Epidermal melanocyte (primary cell): Measurements from ENCODE around the gene FHOD3.

Source experiments
- DNase-seq: peaks from one replicate; pipeline ENCODE4 v3.0.0; 2011; ENCODE audit warnings: low spot score; ENCODE audit not compliant: insufficient read length

FHOD3 gene

GRCh38 chr18:36465970-36466369 lies 168.5 kb downstream of the FHOD3 start:
- DNase-seq: no peak

GRCh38 chr18:36467614-36468013 lies 170.1 kb downstream of the FHOD3 start:
- no peak for DNase-seq

DNA sequence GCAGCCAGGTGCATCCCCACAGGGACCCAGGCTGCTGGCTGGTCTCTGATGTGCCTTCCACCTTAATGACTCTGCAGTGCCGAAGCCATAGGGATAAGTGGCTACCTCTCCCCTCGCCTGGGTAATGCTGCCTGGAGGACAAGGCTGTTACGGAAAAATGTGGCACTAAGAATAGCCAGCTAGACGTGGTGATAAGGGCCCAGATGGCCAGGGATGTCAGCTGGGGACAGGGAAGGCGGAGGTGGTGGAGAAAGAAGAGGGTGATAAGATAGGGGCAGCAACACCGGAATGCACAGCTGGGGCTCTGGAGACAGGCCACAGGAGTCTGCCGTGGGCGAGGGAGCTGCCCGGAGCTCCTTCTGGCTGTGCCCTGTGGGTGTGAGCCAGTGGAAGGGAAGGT lies 170.6 kb downstream of the FHOD3 start:
- DNase-seq: no peak

DNA sequence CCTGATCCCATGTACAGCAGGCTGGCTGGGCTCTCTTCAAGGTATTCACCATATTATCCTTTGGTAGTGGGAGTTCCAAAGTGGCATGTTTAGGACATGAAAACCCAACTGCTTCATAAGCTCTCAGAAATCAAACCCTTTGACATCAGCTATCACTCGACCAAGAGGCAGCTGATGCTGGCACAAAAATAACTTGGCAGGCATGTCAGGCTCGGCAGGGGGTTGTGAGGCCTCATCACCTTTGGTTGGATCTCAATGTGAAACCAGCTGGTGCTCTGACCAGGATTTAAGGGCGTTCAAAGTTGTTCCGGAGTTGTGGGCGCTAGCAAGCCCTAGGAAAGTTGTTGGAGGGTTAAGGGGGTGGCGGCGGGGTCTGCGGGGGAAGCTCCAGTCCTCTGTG lies 171.9 kb downstream of the FHOD3 start:
- no peak for DNase-seq

- no peak for DNase-seq
Measured at GRCh38 chr18:36470896-36471295, 173.4 kb downstream of the FHOD3 start.

- no peak for DNase-seq
Measured at GRCh38 chr18:36471393-36471792, 173.9 kb downstream of the FHOD3 start.

DNA sequence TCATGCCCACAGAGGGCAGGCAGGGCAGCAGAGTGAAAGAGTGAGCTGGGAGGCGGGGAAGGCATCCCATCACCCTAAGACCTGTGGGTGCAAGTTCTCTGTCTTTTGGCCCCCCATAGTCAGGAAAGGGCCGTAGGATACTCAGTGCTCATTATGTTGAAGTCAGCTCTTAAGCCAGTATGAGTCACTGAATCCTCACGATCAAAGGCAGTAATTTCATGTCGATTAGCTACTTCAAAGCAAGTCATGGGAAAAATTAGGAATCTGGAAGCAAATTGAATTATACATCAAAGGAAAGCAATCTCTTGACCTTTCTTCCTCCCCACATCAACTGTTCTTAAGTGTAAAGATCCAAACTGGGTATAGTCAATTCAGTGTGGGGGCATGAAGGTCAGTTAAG lies 178.9 kb downstream of the FHOD3 start:
- no peak for DNase-seq

- DNase-seq: no peak
Measured at GRCh38 chr18:36477776-36478175, 180.3 kb downstream of the FHOD3 start.

GRCh38 chr18:36481201-36481657 lies 183.7 kb downstream of the FHOD3 start:
- DNase-seq: no peak

DNA sequence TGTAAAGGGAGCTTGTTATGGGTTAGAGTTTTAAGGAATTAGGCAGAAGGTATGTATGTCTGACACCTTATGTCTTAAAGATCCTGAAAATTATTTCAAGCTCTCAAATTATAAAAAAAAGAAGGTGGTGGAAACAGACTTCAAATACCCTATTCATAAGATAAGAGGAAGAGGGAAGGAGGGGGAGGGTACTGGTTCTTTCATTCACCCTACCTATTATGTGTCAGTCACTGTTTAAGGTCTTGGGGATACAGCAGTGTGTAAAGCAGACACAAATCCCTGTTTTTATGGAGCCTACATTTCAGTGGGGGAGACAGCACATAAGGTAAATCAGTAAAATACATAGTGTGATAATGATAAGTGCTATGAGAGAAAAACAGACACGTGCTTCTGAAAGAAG lies 184.4 kb downstream of the FHOD3 start:
- DNase-seq: no peak

DNA sequence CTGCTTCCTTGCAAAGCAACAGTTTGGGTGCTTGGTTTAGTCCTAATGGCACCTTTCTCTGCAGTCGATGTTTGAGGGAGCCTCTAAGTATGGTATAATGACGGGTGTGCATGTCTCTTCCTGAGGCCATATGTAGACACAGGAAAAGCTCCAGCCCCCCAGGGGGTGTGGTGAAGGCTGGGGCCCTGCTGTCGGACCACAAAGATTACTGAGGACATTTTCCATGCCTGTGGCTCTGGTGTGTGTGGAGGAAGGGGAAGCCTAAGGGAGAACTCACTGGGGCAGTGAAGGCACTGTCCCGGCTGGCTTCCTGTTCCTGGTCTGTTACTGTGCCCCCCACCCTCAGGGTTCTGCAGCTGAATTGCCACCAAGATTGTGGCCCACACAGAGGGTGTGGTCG lies 187.1 kb downstream of the FHOD3 start:
- DNase-seq: no peak

DNA sequence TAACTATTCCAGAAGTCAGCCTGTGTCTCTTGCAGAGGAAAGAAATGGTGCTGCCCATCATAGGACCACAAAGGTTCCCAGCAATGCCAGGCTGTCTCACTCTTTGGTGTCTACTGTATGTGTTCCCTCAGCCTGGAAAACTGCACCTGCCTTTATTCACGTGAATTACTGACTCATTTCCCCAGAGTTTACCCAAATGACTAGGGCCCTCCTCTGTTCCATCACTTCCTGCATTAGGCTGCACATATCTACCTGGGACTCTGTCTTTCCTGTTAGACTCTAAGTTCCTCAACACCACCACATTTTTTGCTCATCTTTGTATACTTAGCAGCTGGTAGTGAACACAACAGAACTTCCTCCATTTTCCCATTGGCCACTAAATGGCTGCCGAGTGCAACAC lies 188.3 kb downstream of the FHOD3 start:
- no peak for DNase-seq

DNA sequence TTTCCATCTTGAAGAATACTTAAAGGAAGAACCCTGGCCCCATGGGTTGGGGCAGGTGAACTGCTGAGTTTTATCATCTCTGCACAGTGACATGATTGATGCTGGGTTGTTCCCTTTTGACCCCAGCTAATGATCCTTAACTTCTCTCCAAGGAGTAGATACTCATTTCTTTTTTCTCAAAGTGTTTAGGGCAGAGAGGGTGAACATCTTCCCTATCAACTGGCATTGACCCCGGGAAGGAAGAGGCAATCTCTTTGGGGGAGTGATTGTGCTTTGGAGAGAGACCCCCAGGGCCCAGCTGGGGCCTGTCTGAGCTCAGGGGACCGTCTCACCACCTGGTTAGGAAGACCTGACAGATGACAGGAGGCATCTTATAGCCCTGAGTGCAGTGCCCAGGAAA lies 190.6 kb downstream of the FHOD3 start:
- DNase-seq: no peak

DNA sequence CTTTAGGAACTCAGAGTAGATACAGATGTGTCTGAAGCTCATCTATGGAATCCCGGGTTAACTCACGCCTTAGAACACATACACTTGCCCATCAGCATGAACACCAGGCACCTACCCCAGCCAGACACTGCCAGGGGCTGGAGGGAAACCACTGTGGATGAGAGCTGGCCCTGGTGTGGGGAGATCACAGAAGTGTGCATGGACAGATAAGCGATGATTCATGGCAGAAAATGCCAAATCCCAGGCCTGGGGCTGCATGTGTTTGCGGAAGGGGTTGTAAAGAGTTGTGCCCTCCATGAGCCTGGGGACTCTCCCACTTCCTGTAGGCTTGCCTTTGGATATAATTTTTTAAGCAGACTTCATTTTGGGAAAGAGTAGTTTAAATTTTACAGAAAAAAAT lies 193.4 kb downstream of the FHOD3 start:
- DNase-seq: no peak

DNA sequence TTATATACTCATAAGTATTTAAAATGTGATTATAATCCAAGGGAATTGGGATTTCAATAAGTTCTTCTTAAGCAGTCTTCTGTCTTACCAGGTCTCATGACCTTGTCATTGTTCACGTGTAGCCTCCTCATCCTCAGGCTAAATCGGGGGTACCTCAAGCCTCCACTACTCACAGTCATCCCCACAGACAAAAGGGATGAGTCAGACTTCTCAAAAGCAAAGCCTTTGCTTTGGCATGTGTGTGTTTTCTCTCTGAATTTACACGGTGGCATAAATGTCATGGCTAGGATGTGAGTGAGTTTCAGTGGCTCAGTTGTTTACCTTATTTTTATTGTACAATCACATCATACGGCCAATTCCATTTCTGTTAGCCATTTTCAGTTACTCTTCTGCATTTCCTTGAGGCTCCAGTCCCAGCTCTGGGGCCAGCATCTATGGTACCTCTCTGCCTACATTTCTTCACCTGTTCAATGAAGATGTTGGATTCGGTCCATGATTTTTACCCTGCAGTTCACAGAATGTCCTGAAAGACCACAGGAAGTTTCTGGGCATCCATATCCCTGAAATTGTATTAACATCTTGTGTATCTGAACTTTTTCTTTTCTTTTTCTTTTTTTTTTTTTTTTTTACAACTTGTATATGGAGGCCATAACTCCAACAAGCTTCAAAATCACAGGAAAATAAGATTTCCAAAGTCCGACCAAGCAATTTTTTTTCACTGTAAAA lies 195.3 kb downstream of the FHOD3 start:
- DNase-seq: no peak

DNA sequence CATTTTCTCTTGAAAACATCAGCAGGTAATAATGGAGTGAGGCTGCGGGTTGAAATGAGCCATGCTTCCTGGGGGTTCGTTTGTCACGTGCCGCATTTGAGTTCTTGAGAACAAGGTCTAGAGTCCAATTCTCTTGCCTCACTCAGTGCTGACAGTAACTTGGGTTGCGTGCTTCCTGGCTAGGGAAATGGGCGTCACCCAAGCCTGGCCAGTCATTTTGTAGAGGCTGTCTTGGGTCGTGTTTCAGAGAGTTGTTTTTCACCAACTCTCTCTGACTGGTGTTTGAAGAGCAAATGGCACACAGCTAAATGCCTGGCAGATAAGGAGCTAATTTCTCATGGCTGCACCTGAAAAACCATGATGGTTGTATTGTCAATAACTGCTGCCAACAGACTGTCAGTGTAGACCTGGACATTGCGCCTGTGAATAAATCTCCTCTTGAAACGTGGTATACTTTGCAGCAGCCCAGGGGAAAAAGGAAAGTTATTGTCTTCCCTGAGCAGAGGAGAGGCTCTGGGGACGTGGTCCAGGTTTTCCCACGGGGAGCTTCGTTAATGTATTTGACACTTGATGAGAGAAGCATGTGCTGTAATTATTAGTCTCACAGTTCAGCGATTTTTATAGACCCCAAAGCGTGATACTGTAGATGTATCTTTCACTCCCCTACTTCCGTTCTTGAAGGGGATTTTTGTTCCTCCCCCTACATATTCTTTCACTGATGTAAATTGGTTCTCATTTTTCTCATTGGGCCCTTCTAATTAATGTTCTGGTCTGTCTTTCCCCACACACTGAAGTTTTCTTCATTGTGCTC lies 196.0 kb downstream of the FHOD3 start:
- no peak for DNase-seq

- DNase-seq: no peak
Measured at GRCh38 chr18:36494160-36494437, 196.6 kb downstream of the FHOD3 start.

DNA sequence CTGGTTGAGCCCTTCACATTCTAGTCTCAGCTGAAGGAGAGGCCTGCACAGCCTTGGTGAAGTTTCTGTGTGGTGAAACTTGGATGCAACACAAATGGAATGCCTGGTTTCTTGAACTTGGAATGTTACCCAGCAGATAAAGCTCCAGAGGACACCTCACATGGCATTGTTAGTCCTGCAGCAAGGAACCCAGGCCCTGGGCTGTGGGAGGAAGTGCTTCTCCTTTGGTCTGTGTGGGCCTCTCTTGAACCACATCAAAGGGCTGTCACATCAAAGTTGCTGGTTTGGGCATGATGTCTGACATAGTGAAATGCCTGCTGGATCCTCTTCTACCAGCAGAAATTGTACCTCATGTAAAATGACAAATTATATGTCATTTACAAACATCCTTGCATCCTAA lies 198.5 kb downstream of the FHOD3 start:
- no peak for DNase-seq

- no peak for DNase-seq
Measured at GRCh38 chr18:36499938-36500337, 202.4 kb downstream of the FHOD3 start.

- no peak for DNase-seq
Measured at GRCh38 chr18:36501100-36501499, 203.6 kb downstream of the FHOD3 start.

GRCh38 chr18:36503477-36503876 lies 206.0 kb downstream of the FHOD3 start:
- no peak for DNase-seq

- no peak for DNase-seq
Measured at GRCh38 chr18:36504928-36505327, 207.4 kb downstream of the FHOD3 start.

DNA sequence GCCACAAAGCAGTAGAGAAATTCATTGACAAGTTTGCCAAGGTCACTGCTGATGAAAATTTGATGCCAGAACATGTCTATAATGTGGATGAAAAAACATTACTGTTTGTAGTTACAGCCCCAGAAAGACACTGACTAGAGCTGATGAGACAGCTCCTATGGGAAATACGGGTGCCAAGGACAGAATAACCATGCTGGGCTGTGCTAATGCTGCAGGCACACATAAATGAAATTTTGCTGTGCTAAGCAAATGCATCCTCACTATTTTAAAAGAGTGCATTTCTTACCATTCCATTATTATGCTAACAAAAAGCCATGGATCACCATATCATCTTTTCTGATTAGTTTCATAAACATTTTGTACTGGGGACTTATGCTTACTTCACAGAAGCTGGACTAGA lies 208.2 kb downstream of the FHOD3 start:
- no peak for DNase-seq
